Measurements from ENCODE around the gene ANOS1.

Gene ANOS1

GRCh38 chrX:8714164-8714563 is 17.8 kb downstream of the ANOS1 start:
- TF ChIP-seq RARB (CRISPR knock-in tag; IDR thresholded peaks at IDR 0.05) (no peak), OSR1 (CRISPR knock-in tag; IDR thresholded peaks at IDR 0.05) (no peak), ARNTL (CRISPR knock-in tag; IDR thresholded peaks at IDR 0.05; ENCODE audit: borderline replicate concordance, low read depth) (no peak), ZNF70 (CRISPR knock-in tag; IDR thresholded peaks at IDR 0.05) (no peak), GLIS3 (CRISPR knock-in tag; IDR thresholded peaks at IDR 0.05) (no peak), TCF4 (CRISPR knock-in tag; IDR thresholded peaks at IDR 0.05; ENCODE audit: borderline replicate concordance) (no peak), ISL1 (CRISPR knock-in tag; IDR thresholded peaks at IDR 0.05) (no peak), TOX (CRISPR knock-in tag; IDR thresholded peaks at IDR 0.05; ENCODE audit: borderline replicate concordance) (no peak), ESRRG (CRISPR knock-in tag; IDR thresholded peaks at IDR 0.05) (no peak), ZC3H10 (CRISPR knock-in tag; IDR thresholded peaks at IDR 0.05) (no peak), SNAI2 (CRISPR knock-in tag; IDR thresholded peaks at IDR 0.05) (no peak), CSDC2 (CRISPR knock-in tag; IDR thresholded peaks at IDR 0.05) (no peak), ZFP3 (CRISPR knock-in tag; IDR thresholded peaks at IDR 0.05) (no peak), PATZ1 (CRISPR knock-in tag; IDR thresholded peaks at IDR 0.05; ENCODE audit: borderline replicate concordance) (no peak), CSRNP3 (CRISPR knock-in tag; IDR thresholded peaks at IDR 0.05) (no peak)
- ATAC-seq: no peak

- ATAC-seq: no peak
- TF ChIP-seq CREB5 (CRISPR knock-in tag; IDR thresholded peaks at IDR 0.05; ENCODE audit: low read depth) (no peak), ESRRG (CRISPR knock-in tag; IDR thresholded peaks at IDR 0.05) (no peak), ARNTL (CRISPR knock-in tag; IDR thresholded peaks at IDR 0.05; ENCODE audit: borderline replicate concordance, low read depth) (no peak), SNAI2 (CRISPR knock-in tag; IDR thresholded peaks at IDR 0.05) (no peak), PATZ1 (CRISPR knock-in tag; IDR thresholded peaks at IDR 0.05; ENCODE audit: borderline replicate concordance) (no peak), CSDC2 (CRISPR knock-in tag; IDR thresholded peaks at IDR 0.05) (no peak), RARB (CRISPR knock-in tag; IDR thresholded peaks at IDR 0.05) (no peak), ZFP30 (CRISPR knock-in tag; IDR thresholded peaks at IDR 0.05) (no peak), OSR1 (CRISPR knock-in tag; IDR thresholded peaks at IDR 0.05) (no peak), TCF4 (CRISPR knock-in tag; IDR thresholded peaks at IDR 0.05; ENCODE audit: borderline replicate concordance) (no peak), ZC3H10 (CRISPR knock-in tag; IDR thresholded peaks at IDR 0.05) (no peak), ZFP3 (CRISPR knock-in tag; IDR thresholded peaks at IDR 0.05) (no peak), CSRNP3 (CRISPR knock-in tag; IDR thresholded peaks at IDR 0.05) (no peak), ZNF565 (CRISPR knock-in tag; conservative IDR thresholded peaks at IDR 0.05; ENCODE audit: low read depth) (no peak), ZNF8 (CRISPR knock-in tag; IDR thresholded peaks at IDR 0.05) (no peak), BACH2 (CRISPR knock-in tag; IDR thresholded peaks at IDR 0.05; ENCODE audit: borderline replicate concordance) (no peak), GLIS3 (CRISPR knock-in tag; IDR thresholded peaks at IDR 0.05) (no peak), PPARA (CRISPR knock-in tag; IDR thresholded peaks at IDR 0.05; ENCODE audit: borderline replicate concordance) (no peak), TSHZ2 (CRISPR knock-in tag; IDR thresholded peaks at IDR 0.05) (no peak)
These were observed 20.5 kb downstream of the ANOS1 start for GRCh38 chrX:8711401-8711800.

All from SK-N-SH treated with all-trans-retinoic acid at 6 μM for 48 hours (cell line).